ENCODE results near the gene SPC24. TPM values are rescaled to one million over a fixed set of nuclear protein-coding genes. Genes with fewer than 3 reads are reported as not detected.

Gene SPC24
- total RNA-seq, 1 experiment from 2014 or later: 33.9 TPM

- Histone ChIP-seq H3K36me3 (ENCODE audit: control insufficient read depth in 1 of 2, insufficient read depth in 2 of 2, low read length in 2 of 2) (peaks cover 71 to 72% of the 10 kb centered on the region in 2 experiments), H3K79me2 (ENCODE audit: insufficient read depth, low read length) (peaks cover 22% of the 10 kb centered on the region), H3K27ac (ENCODE audit: low read depth, low read length) (no peak overlapping the region), H3K27me3 (ENCODE audit: insufficient read depth, low read length) (no peaks in the 10 kb centered on the region), H3K9ac (ENCODE audit: low read length) (no peak overlapping the region), H3K9me2 (ENCODE audit: insufficient read depth) (no peaks in the 10 kb centered on the region), H4K20me1 (ENCODE audit: insufficient read depth) (no peaks in the 10 kb centered on the region; the same call in 1 of the 2 replicates), H3K4me2 (ENCODE audit: low read length) (no peak overlapping the region), H2AFZ (ENCODE audit: low read depth, low read length, poor library complexity, severe bottlenecking) (no peak overlapping the region), H3K4me3 (replicated peaks in 1 of 2; ENCODE audit: low read depth in 1 of 2, low read length in 2 of 2) (no peak overlapping the region), H3K4me1 (ENCODE audit: control insufficient read depth in 1 of 2, insufficient read depth in 2 of 2, low read length in 2 of 2) (no peaks in the 10 kb centered on the region), H3K9me3 (ENCODE audit: control insufficient read depth in 1 of 2, insufficient read depth in 1 of 2, low read depth in 1 of 2, low read length in 2 of 2) (no peaks in the 10 kb centered on the region)
- ChIA-PET CTCF (interaction anchor here (1.2 kb wide), 1 partner anchor 76 kb away, joined by 4 read pairs; no protein-coding TSS in a partner anchor), RAD21 (ENCODE audit: low non-redundant PET in 1 of 2, low total read pairs in 2 of 2, uncharacterized antibody in 2 of 2, unreplicated experiment in 2 of 2) (no interaction called here), POLR2A (no interaction called here)
- intact Hi-C loops (cut with micrococcal nuclease): no loop called here
- no peak for TF ChIP-seq SIN3A (IDR thresholded peaks at IDR 0.05; ENCODE audit: low read depth)
- TF ChIP-seq EGR1 (IDR thresholded peaks at IDR 0.05; ENCODE audit: low read depth): no peak
- TF ChIP-seq CBX3 (IDR thresholded peaks at IDR 0.05; ENCODE audit: low read depth): no peak
- TF ChIP-seq POLR2AphosphoS5 (IDR thresholded peaks at IDR 0.05; ENCODE audit: low read depth, low read length): no peak
- TF ChIP-seq JUND (IDR thresholded peaks at IDR 0.05): no peak
- no peak for TF ChIP-seq SRF (IDR thresholded peaks at IDR 0.05; ENCODE audit: low read depth)
- DNase-seq (ENCODE audit: low read depth, low spot score) (no peak), ATAC-seq (no peak)
- no TSS peak for BruUV-seq (replicated peaks)
Measured at GRCh38 chr19:11111117-11111770, 44.3 kb downstream of the SPC24 start.

- Histone ChIP-seq H3K4me2 (ENCODE audit: low read length) (no peak overlapping the region), H3K27me3 (ENCODE audit: insufficient read depth, low read length) (no peaks in the 10 kb centered on the region), H3K79me2 (ENCODE audit: insufficient read depth, low read length) (peaks cover 33% of the 10 kb centered on the region), H3K9me3 (ENCODE audit: control insufficient read depth in 1 of 2, insufficient read depth in 1 of 2, low read depth in 1 of 2, low read length in 2 of 2) (no peaks in the 10 kb centered on the region), H2AFZ (ENCODE audit: low read depth, low read length, poor library complexity, severe bottlenecking) (no peak overlapping the region), H3K9me2 (ENCODE audit: insufficient read depth) (no peaks in the 10 kb centered on the region), H4K20me1 (ENCODE audit: insufficient read depth) (no peaks in the 10 kb centered on the region; the same call in 1 of the 2 replicates), H3K36me3 (ENCODE audit: control insufficient read depth in 1 of 2, insufficient read depth in 2 of 2, low read length in 2 of 2) (peaks cover 66 to 69% of the 10 kb centered on the region in 2 experiments), H3K4me3 (replicated peaks in 1 of 2; ENCODE audit: low read depth in 1 of 2, low read length in 2 of 2) (no peak overlapping the region), H3K9ac (ENCODE audit: low read length) (no peak overlapping the region), H3K4me1 (ENCODE audit: control insufficient read depth in 1 of 2, insufficient read depth in 2 of 2, low read length in 2 of 2) (no peaks in the 10 kb centered on the region), H3K27ac (ENCODE audit: low read depth, low read length) (no peak overlapping the region)
- ChIA-PET POLR2A (interaction anchor here (0.9 kb wide), 1 partner anchor 14 kb away, joined by 3 read pairs; no protein-coding TSS in a partner anchor), RAD21 (ENCODE audit: low non-redundant PET in 1 of 2, low total read pairs in 2 of 2, uncharacterized antibody in 2 of 2, unreplicated experiment in 2 of 2) (no interaction called here), CTCF (no interaction called here)
- TSS peak; percentile 37 for BruUV-seq (replicated peaks)
- DNase-seq (ENCODE audit: low read depth, low spot score) (no peak), ATAC-seq (no peak)
- intact Hi-C loops (cut with micrococcal nuclease): no loop called here
- TF ChIP-seq ZBTB33 (IDR thresholded peaks at IDR 0.05; ENCODE audit: extremely low read depth, insufficient replicate concordance, low read length) (no peak), POLR2A (IDR thresholded peaks at IDR 0.05; ENCODE audit: borderline replicate concordance, extremely low read depth, insufficient read depth, insufficient read length) (no peak), CBX3 (IDR thresholded peaks at IDR 0.05; ENCODE audit: low read depth) (no peak), ATF3 (IDR thresholded peaks at IDR 0.05) (no peak), SIN3A (IDR thresholded peaks at IDR 0.05; ENCODE audit: low read depth) (no peak), EZH2 (IDR thresholded peaks at IDR 0.05) (no peak), EGR1 (IDR thresholded peaks at IDR 0.05; ENCODE audit: low read depth) (no peak), SRF (IDR thresholded peaks at IDR 0.05; ENCODE audit: low read depth) (no peak), RAD21 (IDR thresholded peaks at IDR 0.05; ENCODE audit: low read depth) (no peak), TCF7L2 (IDR thresholded peaks at IDR 0.05; ENCODE audit: borderline replicate concordance, extremely low read depth, insufficient read depth, insufficient read length) (no peak), MAX (IDR thresholded peaks at IDR 0.05) (no peak), CTCF (IDR thresholded peaks at IDR 0.05 in 2 of 3, conservative IDR thresholded peaks at IDR 0.05 in 1 of 3; ENCODE audit: borderline replicate concordance in 1 of 3, insufficient read depth in 1 of 3, low read depth in 2 of 3, low read length in 2 of 3) (no peak), ZFX (IDR thresholded peaks at IDR 0.05) (no peak), ZNF274 (IDR thresholded peaks at IDR 0.05; ENCODE audit: low read depth, low read length) (no peak), CEBPB (IDR thresholded peaks at IDR 0.05; ENCODE audit: low read depth) (no peak)
Measured at GRCh38 chr19:11108746-11109145, 46.8 kb downstream of the SPC24 start.

Measured in HCT116 (cell line).